Panc1 (cell line): Measurements from ENCODE around the gene NEK6. TPM values are rescaled to one million over a fixed set of nuclear protein-coding genes. Genes with fewer than 3 reads are reported as not detected.

Source experiments
- ATAC-seq: fragments of 200-7000 bp; cut with Tn5 transposase; 2 replicates; pipeline ENCODE4 v1.9.1; 2020; ENCODE audit warnings: mild to moderate bottlenecking, moderate library complexity
- BruUV-seq: library from RNA; stranded (reverse); fragments of 400-500 nt; replicated peaks from 2 replicates; lab custom pipeline; 2021; lab: Mats Ljungman, UMichigan
- CTCF ChIA-PET: fragments of 300-600 bp; sonication (Branson Sonifier 250); formaldehyde crosslinking; loops from one replicate; lab custom pipeline; 2022; ENCODE audit warnings: antibody characterized with exemption; lab: Charles Lee
- POLR2A ChIA-PET: fragments of 300-600 bp; sonication (Branson Sonifier 250); formaldehyde crosslinking; loops from one replicate; lab custom pipeline; 2022; ENCODE audit warnings: antibody characterized with exemption; lab: Charles Lee
- DNase-seq: peaks from one replicate; pipeline ENCODE4 v3.0.0-alpha.2; 2010; ENCODE audit warnings: low read depth, low spot score
- H3K27ac ChIP-seq: 2 replicates; pipeline ENCODE4 v1.5.1; 2011; ENCODE audit warnings: mild to moderate bottlenecking, low read length, inconsistent platforms
- H3K27me3 ChIP-seq: fragments of 200-500 bp; sonication (Bioruptor generic); 2 replicates; pipeline ENCODE4 v1.6.0; 2014; ENCODE audit warnings: low read length, inconsistent platforms; ENCODE audit not compliant: control insufficient read depth, insufficient read depth
- H3K36me3 ChIP-seq: fragments of 200-500 bp; sonication (Bioruptor generic); 2 replicates; pipeline ENCODE4 v1.5.1; 2014; ENCODE audit warnings: inconsistent platforms, mild to moderate bottlenecking, low read length, moderate library complexity; ENCODE audit not compliant: control insufficient read depth, insufficient read depth
- H3K4me1 ChIP-seq: 2 replicates; pipeline ENCODE4 v1.5.1; 2011; ENCODE audit warnings: inconsistent platforms, mild to moderate bottlenecking, low read length, moderate library complexity; ENCODE audit not compliant: control insufficient read depth, insufficient read depth
- H3K4me3 ChIP-seq, 2 experiments: 2 replicates each; pipeline ENCODE4 v1.5.1; 2011 to 2012; ENCODE audit warnings: low read depth in 2 of 2, low read length in 2 of 2, mild to moderate bottlenecking in 2 of 2, inconsistent platforms in 1 of 2, moderate library complexity in 1 of 2
- H3K9me3 ChIP-seq: fragments of 200-500 bp; sonication (Bioruptor generic); 2 replicates; pipeline ENCODE4 v1.5.1; 2014; ENCODE audit warnings: low read depth, mild to moderate bottlenecking, inconsistent platforms, low read length, moderate library complexity; ENCODE audit not compliant: control insufficient read depth, insufficient read depth
- POLR2AphosphoS5 ChIP-seq: IDR thresholded peaks from 2 replicates; pipeline ENCODE4 v1.6.1; 2012; ENCODE audit warnings: mild to moderate bottlenecking, low read depth, low read length, moderate library complexity
- REST ChIP-seq, 2 experiments: IDR thresholded peaks; 2 replicates each; pipeline ENCODE4 v1.6.1; 2011 to 2012; ENCODE audit warnings: low read depth in 2 of 2, control low read depth in 1 of 2, low read length in 1 of 2, mild to moderate bottlenecking in 1 of 2, moderate library complexity in 1 of 2; ENCODE audit not compliant: insufficient read depth in 1 of 2
- SIN3A ChIP-seq: IDR thresholded peaks from 2 replicates; pipeline ENCODE4 v1.6.1; 2012; ENCODE audit warnings: low read depth, mild to moderate bottlenecking, low read length, moderate library complexity, borderline replicate concordance; ENCODE audit not compliant: insufficient read depth
- TCF7L2 ChIP-seq: IDR thresholded peaks from 2 replicates; pipeline ENCODE4 v1.6.1; 2011; ENCODE audit warnings: mild to moderate bottlenecking, low read depth, low read length, inconsistent platforms
- in situ Hi-C: cut with HindIII; loops from 2 replicates; pipeline ENCODE4 v1.10.0; 2016; ENCODE audit warnings: low sequenced_read_pairs, low pct_unique_long_range_greater_than_20kb
- intact Hi-C: fragments of 100-400 bp; cut with micrococcal nuclease; formaldehyde crosslinking; loops from one replicate; pipeline ENCODE4 v1.10.0; 2022; ENCODE audit not compliant: unreplicated experiment
- total RNA-seq: library from RNA; stranded (reverse); gene quantifications from one replicate; pipeline ENCODE4 v1.2.1, GENCODE V29; 2021; ENCODE audit not compliant: unreplicated experiment
- TF ChIP-seq, protein P1 (sequence below): fragments of 450-650 bp; IDR thresholded peaks from 2 replicates; pipeline ENCODE4 v1.5.1; 2017; ENCODE audit warnings: mild to moderate bottlenecking

Gene NEK6
- total RNA-seq, 1 experiment from 2014 or later: 56.3 TPM

DNA sequence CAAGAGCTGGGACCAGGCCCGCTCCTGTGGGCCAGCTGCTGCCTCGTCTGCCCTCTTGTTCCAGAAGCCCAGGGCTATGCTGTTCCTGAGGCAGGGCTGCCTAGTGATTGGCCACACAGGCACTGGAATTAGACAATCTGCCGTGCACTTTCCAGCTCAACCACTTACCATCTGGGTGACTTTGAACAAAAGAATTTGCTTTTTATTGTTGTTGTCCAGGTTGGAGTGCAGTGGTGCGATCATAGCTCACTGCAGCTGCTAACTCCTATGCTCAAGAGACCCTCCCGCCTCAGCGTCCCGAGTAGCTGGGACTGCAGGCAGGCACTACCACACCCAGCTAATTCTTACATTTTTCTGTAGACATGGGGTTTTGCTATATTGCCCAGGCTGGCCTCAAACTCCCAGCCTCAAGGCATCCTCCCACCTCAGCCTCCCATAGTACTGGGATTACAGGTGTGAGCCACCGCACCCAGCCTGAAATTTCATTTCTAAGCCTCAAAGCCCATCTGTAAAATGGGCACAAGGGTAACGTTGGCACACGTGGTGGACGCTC is 1.2 kb upstream of the NEK6 start:
- H3K4me1 ChIP-seq: peaks cover 39% of the 10 kb centered on the region
- ATAC-seq (peak; percentile 54), DNase-seq (no peak)
- H3K27me3 ChIP-seq: no peaks in the 10 kb centered on the region
- TF ChIP-seq POLR2AphosphoS5 (no peak), TCF7L2 (0 out of 2 replicates have a peak, but pooled peaks have one; percentile 16)
- H3K9me3 ChIP-seq: no peaks in the 10 kb centered on the region
- in situ Hi-C loops: no loop called here
- POLR2A ChIA-PET: no interaction called here
- H3K36me3 ChIP-seq: no peaks in the 10 kb centered on the region
- BruUV-seq: no TSS peak
- peak overlapping the region; percentile 85 for H3K27ac ChIP-seq
- no peak overlapping the region for H3K4me3 ChIP-seq
- intact Hi-C loops: no loop called here
- CTCF ChIA-PET: no interaction called here

DNA sequence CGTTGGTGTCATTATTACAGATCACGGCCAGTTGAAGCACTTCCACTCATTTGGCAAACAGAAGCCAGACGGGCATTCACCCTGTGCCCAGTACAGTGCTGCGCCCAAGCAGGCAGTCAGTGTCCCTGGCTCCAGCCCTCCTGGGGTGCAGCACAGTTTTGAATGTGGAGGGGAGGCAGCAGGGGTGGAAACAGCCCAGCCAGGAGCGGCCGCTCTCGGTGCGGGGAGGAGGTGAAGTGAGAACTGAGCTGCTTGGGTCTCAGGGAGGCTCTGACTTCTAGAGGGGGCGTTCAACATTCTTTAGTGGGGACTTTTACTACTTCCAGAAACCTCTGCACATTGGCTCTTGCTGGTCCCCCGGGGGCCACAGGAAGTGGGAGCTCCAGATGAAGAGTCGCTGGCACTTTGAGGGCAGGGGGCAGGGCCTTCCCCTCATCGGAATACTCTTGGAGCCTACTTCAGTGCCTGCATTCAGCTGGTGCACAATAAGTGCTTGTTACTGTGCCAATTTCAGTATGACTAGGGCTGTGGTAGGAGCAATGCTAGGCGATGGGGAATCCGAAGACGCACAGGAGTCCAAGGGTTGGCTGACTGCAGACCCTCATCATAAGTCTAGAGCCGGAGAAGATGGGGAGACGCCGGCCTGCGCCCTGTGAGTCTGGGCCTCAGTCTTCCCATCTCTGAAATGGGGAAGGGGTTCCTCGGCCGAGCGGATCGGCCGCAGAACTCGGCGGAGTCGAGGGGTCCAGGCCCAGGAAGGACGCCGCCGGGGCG is 492 bp upstream of the NEK6 start:
- CTCF ChIA-PET: no interaction called here
- ATAC-seq: peak; percentile 14; the same call in 1 of the 2 replicates
- Histone ChIP-seq H3K27ac (peak overlapping the region; percentile 85), H3K4me1 (peaks cover 39% of the 10 kb centered on the region), H3K9me3 (no peaks in the 10 kb centered on the region), H3K36me3 (no peaks in the 10 kb centered on the region), H3K27me3 (no peaks in the 10 kb centered on the region), H3K4me3 (peak overlapping the region; percentile 48 to 71)
- intact Hi-C loops: no loop called here
- DNase-seq: no peak
- TF ChIP-seq POLR2AphosphoS5 (no peak), REST (IDR thresholded peaks at IDR 0.05; ENCODE audit: insufficient read depth in 1 of 2, low read depth in 2 of 2, low read length in 1 of 2) (no peak), SIN3A (no peak), TCF7L2 (no peak)
- TF ChIP-seq, protein P1, sequence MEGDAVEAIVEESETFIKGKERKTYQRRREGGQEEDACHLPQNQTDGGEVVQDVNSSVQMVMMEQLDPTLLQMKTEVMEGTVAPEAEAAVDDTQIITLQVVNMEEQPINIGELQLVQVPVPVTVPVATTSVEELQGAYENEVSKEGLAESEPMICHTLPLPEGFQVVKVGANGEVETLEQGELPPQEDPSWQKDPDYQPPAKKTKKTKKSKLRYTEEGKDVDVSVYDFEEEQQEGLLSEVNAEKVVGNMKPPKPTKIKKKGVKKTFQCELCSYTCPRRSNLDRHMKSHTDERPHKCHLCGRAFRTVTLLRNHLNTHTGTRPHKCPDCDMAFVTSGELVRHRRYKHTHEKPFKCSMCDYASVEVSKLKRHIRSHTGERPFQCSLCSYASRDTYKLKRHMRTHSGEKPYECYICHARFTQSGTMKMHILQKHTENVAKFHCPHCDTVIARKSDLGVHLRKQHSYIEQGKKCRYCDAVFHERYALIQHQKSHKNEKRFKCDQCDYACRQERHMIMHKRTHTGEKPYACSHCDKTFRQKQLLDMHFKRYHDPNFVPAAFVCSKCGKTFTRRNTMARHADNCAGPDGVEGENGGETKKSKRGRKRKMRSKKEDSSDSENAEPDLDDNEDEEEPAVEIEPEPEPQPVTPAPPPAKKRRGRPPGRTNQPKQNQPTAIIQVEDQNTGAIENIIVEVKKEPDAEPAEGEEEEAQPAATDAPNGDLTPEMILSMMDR: no peak
- in situ Hi-C loops: no loop called here
- no TSS peak for BruUV-seq
- POLR2A ChIA-PET: no interaction called here

GRCh38 chr9:124258607-124259157 is 933 bp downstream of the NEK6 start:
- BruUV-seq: no TSS peak
- TF ChIP-seq TCF7L2 (no peak), POLR2AphosphoS5 (no peak), REST (IDR thresholded peaks at IDR 0.05; ENCODE audit: insufficient read depth in 1 of 2, low read depth in 2 of 2, low read length in 1 of 2) (no peak), SIN3A (no peak)
- TF ChIP-seq, protein P1: no peak
- CTCF ChIA-PET: no interaction called here
- peak overlapping the region; percentile 71 to 77 for H3K4me3 ChIP-seq
- in situ Hi-C loops: no loop called here
- H3K4me1 ChIP-seq: peaks cover 52% of the 10 kb centered on the region
- no peaks in the 10 kb centered on the region for H3K27me3 ChIP-seq
- POLR2A ChIA-PET: no interaction called here
- peak; percentile 8; the same call in 1 of the 2 replicates for ATAC-seq
- no peaks in the 10 kb centered on the region for H3K9me3 ChIP-seq
- no peaks in the 10 kb centered on the region for H3K36me3 ChIP-seq
- H3K27ac ChIP-seq: peak overlapping the region; percentile 98
- intact Hi-C loops: no loop called here
- DNase-seq: no peak
